ENCODE measurements around the gene POMT1.
"Not testable (repeated sequence)": the region's sequence is repeated elsewhere in the genome, so short reads cannot be mapped to it uniquely, and the experiment has no call there.

POMT1 gene

DNA sequence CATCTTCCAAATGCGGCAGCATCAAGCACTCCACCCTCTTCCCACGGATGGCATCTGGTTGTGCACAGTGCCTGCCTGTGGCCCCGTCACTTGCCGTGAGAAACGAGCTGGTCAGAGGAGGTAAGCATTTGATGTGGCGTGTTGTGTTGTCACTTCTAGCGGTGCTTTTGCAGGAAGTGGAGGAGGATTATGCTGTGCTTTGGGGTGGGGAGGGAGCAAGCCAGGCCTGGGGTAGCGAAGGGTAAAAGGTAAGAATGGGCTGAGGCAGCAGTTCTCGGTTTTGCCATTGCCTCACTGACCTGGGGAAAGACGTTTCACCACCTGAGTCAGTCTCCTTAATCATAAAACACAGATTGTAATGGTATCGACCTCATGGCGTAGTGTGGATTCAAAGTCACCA is 2.3 kb upstream of the POMT1 start:
- no peak for DNase-seq

DNA sequence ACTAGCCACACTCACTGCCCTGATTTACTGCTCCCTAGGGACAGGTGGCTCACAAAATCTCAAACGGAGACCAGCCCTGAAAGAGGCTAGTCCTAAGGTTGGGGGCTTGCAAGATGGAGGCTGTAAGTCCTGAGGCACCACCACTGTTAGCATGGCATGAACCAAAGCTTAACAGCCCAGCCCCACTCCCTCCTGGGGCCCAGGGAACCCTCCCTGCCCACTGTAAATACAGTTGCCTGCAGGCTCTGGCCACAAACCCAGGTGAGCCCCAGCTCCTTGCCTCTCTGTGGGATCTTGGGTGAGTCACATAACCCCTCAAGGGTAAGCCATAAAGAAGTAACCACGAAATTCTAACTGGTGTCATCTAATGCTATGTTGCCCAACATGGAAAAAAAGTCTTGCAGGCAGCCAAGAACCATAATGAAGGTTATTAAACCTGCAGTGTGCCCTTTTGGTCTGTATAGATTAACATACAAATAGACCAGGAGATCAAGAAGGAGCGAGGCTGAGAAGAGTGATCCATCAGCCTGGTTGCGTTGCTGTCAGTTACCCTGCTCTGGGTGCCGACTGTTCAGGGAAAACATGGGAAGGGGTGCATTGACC is 1.7 kb upstream of the POMT1 start:
- no peak for DNase-seq

DNA sequence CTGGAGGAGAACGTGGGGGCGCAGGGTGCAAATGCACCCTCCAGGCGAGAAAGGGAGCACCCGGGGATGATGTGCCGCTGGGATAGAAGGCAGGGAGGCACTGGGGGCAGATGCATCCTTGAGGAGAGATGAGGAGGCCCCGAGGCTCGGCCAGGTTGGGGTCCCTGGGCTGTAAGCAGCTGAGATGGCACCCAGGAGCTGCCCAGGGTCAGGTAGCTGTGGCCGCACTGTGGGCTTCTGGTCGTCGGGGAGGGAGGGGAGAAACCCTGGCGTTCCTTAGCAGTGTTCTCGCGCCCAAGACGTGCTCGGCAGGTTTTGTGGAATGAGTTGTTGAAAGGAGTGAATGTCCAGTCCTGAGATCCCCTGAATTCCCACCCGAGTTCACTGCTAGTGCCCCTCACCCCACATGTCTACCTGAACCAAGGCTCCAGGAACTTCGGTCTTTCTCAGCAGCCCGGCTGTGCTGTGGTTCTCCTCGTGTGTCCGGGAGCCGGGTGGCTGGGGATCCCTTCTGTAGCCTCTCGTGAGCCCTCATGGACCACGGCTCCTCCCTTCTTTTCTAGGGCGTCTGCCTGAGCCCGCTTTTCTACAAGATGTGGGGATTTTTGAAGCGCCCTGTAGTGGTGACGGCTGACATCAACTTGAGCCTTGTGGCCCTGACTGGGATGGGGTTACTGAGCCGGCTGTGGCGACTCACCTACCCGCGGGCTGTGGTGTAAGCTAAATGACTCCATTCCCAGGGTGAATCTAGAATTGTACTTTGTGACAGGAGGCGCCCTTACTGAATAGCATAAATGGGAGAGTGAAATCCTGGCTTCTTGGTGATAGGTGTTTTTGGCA is 1.1 kb downstream of the POMT1 start:
- DNase-seq: peak in 1 of 2 experiments; percentile 14

DNA sequence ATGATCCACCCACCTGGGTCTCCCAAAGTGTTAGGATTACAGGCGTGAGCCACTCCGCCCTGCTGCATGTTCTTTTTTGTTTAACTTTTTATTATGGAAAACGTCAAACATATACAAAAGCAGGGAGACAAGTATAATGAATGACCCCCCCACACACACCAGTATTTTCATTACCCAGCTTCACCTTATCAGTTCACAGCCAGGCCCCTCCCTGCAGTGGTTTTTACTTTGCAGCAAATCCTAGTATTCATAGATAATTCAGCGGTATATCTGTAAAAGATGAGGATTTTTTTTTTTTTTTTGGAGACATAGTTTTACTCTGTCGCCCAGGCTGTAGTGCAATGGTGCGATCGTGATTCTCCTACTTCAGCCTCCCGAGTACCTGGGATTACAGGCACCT is 2.3 kb downstream of the POMT1 start:
- no peak for DNase-seq

DNA sequence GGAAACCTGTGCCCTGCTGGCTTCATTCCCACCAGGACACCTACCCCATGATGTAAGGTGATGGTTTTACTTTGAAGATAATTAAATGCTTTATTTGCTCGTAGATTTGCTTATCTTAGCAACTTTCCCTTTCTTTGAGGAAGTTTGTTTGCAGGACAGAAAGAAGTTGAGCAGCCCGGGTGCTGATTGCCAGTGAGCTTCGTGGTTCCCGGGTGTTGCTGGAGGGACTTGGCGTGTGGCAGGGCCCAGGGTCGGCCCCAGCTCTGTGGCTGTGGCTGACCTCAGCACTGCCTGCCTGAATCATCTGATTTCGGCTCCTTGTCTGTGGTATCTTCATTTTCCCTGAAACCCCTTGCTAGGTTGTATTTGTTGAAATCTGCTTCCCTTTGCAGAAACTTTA is 8.7 kb downstream of the POMT1 start:
- no peak for DNase-seq

DNA sequence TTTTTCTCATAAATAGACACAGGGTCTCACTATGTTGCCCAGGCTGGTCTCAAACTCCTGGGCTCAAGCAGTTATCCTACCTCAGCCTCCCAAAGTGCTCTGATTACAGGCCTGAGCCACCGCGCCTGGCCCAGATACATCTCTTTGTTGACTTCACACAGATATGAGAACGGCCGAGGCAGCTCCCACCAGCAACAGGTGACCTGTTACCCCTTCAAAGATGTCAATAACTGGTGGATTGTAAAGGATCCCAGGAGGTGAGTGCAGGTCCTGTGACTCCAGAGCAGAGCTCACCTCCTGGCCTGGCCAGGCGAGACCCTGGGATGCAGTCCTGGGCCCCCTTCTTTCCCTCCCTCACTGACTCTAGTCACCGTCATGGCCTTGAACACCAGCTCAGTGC is 9.2 kb downstream of the POMT1 start:
- DNase-seq: no peak

DNA sequence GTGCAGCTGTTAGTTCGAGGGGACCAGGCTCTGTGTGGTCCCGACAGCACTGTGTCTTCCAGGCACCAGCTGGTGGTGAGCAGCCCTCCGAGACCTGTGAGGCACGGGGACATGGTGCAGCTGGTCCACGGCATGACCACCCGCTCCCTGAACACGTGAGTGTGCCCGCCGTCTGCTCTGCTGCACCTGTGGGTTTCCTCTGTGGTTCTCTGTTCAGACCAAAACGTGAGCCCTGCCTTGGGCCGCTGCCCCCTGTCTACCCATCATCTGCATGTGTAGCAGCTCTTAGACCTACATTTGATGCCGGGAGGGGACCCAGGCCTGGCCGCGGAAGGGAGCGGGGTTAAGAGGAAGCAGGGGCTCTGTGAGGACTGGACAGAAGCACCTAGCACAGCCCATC is 10.5 kb downstream of the POMT1 start:
- no peak for DNase-seq

DNA sequence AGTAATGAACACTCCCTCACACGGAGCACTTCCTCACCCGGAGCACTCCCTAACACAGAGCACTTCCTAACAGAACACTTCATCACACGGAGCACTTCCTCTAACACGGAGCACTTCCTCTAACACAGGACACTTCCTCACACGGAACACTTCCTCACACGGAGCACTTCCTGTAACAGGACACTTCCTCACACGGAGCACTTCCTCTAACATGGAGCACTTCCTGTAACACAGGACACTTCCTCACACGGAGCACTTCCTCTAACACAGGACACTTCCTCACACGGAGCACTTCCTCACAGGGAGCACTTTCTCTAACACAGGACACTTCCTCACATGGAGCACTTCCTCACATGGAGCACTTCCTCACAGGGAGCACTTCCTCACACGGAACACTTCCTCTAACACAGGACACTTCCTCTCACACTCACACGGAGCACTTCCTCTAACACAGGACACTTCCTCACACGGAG is 12.9 kb downstream of the POMT1 start:
- not testable (repeated sequence) for DNase-seq

DNA sequence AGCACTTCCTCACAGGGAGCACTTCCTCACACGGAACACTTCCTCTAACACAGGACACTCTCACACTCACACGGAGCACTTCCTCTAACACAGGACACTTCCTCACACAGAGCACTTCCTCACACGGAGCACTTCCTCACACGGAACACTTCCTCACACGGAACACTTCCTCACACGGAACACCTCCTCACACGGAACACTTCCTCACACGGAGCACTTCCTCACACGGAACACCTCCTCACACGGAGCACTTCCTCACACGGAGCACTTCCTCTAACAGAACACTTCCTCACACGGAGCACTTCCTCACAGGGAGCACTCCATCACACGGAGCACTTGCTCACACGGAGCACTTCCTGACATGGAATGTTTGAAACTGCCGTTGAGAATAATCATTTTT is 13.4 kb downstream of the POMT1 start:
- no peak for DNase-seq

DNA sequence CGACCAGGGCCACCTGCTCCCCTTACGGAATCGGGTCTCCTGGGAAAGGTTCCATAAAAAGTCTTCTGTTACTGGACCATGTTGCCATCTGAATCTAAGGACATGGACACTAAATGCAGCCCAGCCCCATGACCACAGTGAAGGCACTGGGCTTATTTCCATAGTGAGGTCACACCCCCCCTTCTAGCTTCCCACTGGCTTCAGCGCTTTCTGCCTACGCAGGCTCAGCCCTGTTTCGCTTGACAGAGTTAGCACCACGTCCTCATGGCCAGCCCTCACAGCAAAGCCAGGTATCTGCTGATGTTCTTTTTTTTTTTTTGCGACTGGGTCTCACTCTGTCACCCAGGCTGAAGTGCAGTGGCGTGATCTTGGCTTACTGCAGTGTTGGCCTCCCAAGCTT is 14.2 kb downstream of the POMT1 start:
- DNase-seq: no peak

DNA sequence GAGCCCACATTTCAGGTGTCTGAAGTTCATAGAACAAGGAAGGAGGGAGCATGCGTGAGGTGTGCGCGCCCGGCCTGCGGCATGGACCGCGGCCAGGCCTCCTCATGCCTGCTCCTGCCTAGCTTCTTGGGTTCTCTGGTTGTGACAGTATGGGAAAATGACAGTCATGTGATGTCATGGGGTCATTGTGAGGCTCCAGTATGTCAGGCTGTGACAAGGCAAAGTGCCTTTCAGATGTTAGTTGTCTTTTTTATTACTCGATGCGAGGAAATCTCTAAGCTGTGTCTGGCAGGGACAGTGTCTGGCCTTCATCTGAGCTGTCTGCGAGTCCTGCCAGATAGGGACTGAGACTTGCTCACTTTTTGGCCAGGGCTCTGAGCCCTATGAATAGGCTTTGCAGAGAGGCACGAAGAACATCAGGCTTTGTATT is 15.1 kb downstream of the POMT1 start:
- DNase-seq: no peak

DNA sequence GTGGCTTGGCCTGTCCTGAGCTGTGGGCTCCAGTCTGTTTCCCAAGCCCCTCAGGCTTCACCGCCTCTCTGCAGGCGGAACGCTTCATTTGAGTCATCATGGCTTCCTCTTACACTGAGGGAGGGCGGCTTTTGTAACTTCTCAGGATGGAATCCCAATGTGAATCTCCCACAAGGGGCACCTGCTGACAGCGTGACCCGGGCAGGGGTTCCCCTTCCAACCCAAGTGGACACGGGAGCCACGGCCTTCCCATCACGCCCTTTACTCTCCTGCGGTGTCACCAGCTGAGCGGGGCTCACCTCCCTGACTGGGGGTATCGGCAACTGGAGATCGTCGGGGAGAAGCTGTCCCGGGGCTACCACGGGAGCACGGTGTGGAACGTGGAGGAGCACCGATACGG is 15.8 kb downstream of the POMT1 start:
- no peak for DNase-seq

DNA sequence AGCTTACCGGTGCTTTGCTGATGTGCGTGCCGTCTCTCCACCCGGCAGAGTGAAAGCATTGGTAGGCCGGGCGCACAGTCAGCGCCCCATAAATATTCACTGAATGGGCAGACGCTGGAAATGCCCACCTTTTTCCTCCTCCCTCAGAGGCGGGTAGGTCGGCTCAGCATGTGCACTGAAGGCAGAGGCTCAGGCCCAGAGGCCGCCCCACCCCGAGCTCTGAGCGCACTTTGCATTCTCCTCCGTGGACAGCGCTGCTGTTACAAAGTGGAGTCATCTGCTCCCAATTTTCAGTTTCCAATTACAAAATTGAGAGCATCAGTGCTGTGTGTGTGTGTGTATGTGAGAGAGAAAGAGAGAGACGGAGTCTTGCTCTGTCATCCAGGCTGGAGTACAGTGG is 17.8 kb downstream of the POMT1 start:
- DNase-seq: no peak

DNA sequence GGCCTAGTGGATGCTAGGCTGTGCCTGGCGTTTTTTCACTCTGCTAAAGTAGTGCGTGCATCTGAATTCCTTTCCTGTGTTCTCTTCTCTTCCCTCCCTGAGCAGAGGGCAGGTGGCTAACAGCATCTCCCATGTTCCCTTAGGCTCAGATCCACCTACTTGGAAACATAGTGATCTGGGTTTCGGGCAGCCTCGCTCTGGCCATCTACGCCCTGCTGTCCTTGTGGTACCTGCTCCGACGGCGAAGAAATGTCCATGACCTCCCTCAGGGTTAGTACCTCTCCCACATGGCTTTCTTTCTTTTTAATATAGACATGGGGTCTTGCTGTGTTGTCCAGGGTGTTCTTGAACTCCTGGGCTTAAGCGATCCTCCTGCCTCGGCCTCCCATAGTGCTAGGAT is 18.5 kb downstream of the POMT1 start:
- no peak for DNase-seq

DNA sequence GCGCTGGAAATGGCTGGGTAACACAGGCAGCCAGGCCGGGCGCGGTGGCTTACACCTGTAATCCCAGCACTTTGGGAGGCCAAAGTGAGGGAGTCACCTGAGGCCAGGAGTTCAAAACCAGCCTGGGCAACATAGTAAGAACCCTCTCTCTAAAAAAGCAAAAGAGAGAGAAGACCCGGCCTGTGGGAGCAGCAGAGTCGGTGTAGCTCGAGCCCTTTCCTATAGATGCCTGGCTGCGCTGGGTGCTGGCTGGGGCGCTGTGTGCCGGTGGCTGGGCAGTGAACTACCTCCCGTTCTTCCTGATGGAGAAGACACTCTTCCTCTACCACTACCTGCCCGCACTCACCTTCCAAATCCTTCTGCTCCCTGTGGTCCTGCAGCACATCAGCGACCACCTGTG is 19.1 kb downstream of the POMT1 start:
- no peak for DNase-seq

DNA sequence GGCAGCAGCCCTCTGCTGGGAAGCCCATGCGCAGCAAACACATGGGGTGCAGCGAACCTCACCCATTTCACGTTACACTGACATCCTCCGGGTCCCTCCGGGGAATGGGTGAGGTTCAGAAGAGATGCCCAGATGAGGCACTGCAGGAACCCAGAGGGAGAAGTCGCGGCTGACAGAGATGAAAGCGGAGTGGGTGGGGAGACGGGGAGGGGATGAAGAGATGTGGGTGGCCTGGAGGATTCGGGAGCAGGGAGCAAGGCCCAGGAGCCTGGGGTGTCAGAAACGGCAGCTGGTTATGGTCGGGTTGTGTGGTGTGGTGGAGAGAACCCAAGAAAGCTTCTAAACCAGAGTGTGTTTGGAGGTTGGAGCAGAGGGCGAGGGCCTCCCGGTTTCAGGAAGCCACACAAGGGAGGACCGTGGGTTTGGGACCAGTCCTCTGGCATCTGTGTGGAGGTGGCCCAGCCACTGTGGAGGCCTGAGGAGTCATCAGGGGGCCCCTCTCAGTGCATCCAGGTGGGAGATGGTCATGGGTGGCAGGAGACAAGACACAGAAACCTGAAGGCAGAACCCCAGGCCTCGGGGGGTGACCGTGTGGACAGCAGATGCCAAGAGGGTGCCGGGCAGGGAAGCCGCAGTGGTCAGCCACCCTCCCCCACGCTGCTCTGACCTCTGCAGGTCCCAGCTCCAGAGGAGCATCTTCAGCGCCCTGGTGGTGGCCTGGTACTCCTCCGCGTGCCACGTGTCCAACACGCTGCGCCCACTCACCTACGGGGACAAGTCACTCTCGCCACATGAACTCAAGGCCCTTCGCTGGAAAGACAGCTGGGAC is 19.8 kb downstream of the POMT1 start:
- no peak for DNase-seq

DNA sequence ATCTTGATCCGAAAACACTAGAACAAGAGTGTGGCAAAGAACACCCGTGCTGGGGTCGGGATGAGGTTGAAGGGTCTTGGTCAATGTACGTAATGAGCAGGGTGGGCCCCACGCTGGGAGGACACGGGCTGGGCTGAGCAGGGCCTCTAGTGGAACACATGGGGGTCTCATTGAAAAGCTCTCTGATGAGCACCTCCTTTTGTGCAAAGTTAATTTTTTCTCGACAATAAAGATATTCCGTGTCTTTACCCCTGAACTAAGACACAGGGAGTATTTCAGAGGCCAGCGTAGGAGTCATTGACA is 20.3 kb downstream of the POMT1 start:
- DNase-seq: no peak

DNA sequence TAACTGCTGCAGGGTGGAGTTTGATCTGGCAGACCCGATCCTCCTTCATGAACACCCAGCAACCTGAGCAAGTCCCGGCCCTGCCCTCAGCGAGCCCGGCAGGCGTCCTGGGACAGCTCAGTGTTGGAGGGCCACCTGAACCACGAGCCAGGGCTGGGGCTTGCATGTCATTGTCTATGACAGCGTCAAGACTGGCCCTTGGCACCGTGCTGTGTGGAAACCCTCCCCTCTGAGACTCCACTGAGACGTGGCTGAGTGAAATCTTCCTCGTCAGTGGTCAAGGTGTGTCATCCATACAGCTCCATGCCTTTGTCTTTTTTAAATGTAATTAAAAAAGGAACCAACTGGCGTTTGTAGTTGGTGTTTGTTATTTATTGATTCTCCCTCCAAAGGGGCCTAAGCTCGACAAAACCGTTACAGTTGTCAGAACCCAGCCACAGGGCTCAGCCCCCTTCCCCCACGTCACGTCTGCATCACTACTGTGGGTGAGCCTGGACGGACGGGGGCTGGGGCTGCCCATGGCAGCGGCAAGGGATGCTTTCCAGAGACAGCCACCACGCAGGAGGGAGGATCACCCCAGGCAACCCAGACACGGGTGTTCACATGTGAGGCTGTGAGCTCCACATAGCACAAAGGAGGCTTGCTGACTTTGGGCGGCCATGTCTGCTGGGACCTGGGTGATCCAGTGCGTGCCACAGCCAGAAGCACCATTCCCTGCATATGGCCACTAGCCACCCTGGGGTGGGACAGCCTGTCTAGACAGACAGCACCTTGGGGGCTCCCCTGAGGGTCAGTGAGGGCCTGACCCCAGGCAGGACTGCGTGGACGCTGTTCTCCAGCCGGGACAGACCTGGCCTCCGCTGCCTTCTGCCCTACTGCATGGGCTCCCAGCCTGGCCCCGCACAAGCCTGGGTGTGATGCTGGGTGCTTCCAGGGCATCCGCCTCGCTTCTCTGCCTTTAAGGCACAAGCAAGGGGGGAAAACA is 21.0 kb downstream of the POMT1 start:
- DNase-seq: no peak

DNA sequence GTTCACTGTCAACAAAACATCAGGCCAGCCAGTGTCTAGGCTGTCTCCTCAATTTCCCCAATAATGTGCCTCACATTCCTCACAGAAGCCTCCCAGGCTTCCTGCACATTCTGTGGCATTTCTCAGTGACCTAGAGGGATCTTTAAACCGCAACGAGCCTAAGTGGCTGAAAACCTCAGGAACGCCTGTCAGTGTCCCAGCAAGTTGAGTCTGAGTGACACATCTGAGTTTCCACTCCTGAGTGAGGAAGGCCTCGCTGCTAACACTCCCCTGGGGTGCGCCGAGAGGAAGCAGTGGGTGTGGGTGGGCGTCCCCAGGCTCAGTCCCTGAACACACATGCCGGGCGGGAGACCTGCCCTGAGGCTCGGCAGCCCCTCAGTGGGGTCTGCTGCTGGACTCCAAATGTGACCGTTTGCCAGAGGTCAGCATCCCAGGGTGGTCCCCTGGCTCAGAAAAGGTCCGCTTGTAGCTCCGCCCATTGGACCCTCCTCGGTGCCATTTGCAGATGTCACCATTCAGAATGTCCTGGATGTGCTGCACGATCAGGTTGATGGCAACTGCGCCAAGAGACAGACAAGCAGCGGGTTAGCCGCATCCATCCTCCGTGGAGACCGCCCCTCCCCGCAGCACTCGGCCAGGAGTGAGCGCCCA is 22.1 kb downstream of the POMT1 start:
- no peak for DNase-seq

DNA sequence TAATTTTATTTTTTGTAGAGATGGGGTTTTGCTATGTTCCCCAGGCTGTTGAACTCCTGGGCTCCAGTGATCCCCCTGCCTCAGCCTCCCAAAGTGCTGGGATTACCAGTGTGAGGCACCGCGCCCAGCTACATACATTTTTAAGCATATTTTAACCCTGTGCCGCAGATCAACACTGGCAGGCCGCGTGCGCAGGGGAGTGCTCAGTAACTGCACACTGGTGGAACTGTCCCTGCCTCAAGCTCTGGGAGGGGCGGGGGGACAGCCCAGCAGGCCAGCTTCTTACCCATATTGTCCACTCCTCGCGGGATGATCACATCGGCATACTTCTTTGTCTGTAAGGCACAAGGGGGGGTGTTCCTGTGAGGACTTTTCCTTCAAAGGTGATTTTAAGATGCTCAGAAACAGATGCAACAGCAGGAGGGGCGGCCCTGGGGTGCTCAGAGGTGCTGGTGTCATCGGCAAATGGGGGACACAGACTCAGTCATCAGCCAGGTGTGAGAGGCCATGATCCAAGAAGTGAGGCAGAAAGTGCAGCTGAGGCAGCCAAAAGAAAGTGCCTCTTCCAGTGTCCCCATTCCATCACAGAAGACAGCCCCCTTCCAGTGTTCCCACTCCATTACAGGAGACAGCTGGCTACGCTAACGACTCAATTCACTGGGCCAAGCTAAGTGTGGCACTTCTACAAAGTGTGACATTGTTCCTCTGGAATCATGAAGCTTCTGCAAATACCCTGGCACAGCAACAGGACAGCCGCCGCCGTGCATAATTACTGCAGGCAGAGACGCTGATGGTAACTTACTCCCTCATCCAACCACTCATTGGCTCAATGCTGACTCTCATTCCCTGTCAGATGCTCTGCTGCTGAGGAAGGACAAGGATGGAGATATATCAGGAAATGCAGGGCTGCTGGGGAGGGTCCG is 23.2 kb downstream of the POMT1 start:
- no peak for DNase-seq

DNA sequence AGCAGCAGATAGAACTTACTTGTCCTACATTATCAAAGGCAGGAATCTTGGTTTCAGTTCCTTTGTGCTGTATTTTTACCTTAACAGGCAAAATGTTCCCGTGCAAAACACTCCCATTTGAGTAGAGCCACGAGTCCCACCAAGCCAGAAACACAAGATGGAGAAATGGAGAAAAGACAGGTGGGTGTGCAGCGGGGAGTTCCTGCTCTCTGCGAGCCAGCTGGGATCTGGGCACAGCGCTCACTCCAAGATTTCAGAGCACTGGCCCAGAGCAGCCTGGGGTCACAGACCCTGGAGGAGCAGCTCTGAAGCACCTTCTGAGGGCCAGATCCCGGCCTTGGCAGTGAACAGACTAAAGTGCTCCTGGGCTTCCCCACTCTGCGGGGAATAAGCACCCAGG is 25.5 kb downstream of the POMT1 start:
- no peak for DNase-seq

Measured in cerebellar nuclear complex (tissue), 1 donor.